HAP-1 (cell line): ENCODE measurements around the gene AFAP1L2.

Experiments used
- DNase-seq, 2 experiments: peaks; one replicate each; pipeline ENCODE4 v3.0.0-alpha.2; 2016 to 2020; ENCODE audit warnings: low spot score in 2 of 2
- H3K27me3 ChIP-seq: fragments of 250-450 bp; sonication (Bioruptor Pico); 2 replicates; pipeline ENCODE4 v1.5.1; 2020; ENCODE audit warnings: low read depth, mild to moderate bottlenecking, moderate library complexity
- H3K36me3 ChIP-seq: fragments of 250-450 bp; sonication (Bioruptor Pico); replicated peaks from 2 replicates; pipeline ENCODE4 v1.5.1; 2020; ENCODE audit warnings: mild to moderate bottlenecking
- H3K4me1 ChIP-seq: fragments of 250-450 bp; sonication (Bioruptor Pico); 2 replicates; pipeline ENCODE4 v1.5.1; 2020; ENCODE audit warnings: mild to moderate bottlenecking
- H3K4me3 ChIP-seq: fragments of 250-450 bp; sonication (Bioruptor Pico); 2 replicates; pipeline ENCODE4 v1.5.1; 2020; ENCODE audit warnings: mild to moderate bottlenecking, moderate library complexity
- H3K9me3 ChIP-seq: fragments of 250-450 bp; sonication (Bioruptor Pico); 2 replicates; pipeline ENCODE4 v1.5.1; 2020; ENCODE audit warnings: mild to moderate bottlenecking, moderate library complexity
- in situ Hi-C: fragments of 300-500 bp; cut with MboI; formaldehyde crosslinking; loops from 3 replicates; pipeline ENCODE4 v1.14.3; 2020; ENCODE audit warnings: low sequenced_read_pairs, inconsistent platforms, mixed read lengths

The AFAP1L2 gene

GRCh38 chr10:114370966-114371365 lies 33.3 kb downstream of the AFAP1L2 start:
- Histone ChIP-seq H3K27me3 (no peaks in the 10 kb centered on the region), H3K36me3 (no peaks in the 10 kb centered on the region), H3K4me1 (no peaks in the 10 kb centered on the region), H3K4me3 (no peak overlapping the region), H3K9me3 (no peaks in the 10 kb centered on the region)
- in situ Hi-C loops: no loop called here
- no peak for DNase-seq

- H3K4me3 ChIP-seq: no peak overlapping the region
- no peaks in the 10 kb centered on the region for H3K27me3 ChIP-seq
- in situ Hi-C loops: no loop called here
- H3K36me3 ChIP-seq: no peaks in the 10 kb centered on the region
- no peaks in the 10 kb centered on the region for H3K4me1 ChIP-seq
- DNase-seq: no peak
- H3K9me3 ChIP-seq: no peaks in the 10 kb centered on the region
These were observed 34.1 kb downstream of the AFAP1L2 start for GRCh38 chr10:114370199-114370598.

- no peaks in the 10 kb centered on the region for H3K9me3 ChIP-seq
- H3K27me3 ChIP-seq: no peaks in the 10 kb centered on the region
- no peaks in the 10 kb centered on the region for H3K36me3 ChIP-seq
- H3K4me3 ChIP-seq: no peak overlapping the region
- in situ Hi-C loops: no loop called here
- H3K4me1 ChIP-seq: no peaks in the 10 kb centered on the region
- no peak for DNase-seq
These were observed 36.3 kb downstream of the AFAP1L2 start for GRCh38 chr10:114368057-114368391.

GRCh38 chr10:114367351-114368056 lies 36.8 kb downstream of the AFAP1L2 start:
- no peak for DNase-seq
- H3K4me1 ChIP-seq: no peaks in the 10 kb centered on the region

GRCh38 chr10:114364726-114365125 lies 39.6 kb downstream of the AFAP1L2 start:
- in situ Hi-C loops: no loop called here
- DNase-seq: no peak
- Histone ChIP-seq H3K4me1 (no peaks in the 10 kb centered on the region), H3K9me3 (no peaks in the 10 kb centered on the region), H3K27me3 (peaks cover 5% of the 10 kb centered on the region; the same call in 1 of the 2 replicates), H3K36me3 (no peaks in the 10 kb centered on the region), H3K4me3 (no peak overlapping the region)

More at GRCh38 chr10:114367351-114368056, 36.8 kb downstream of the AFAP1L2 start:
- H3K4me3 ChIP-seq: no peak overlapping the region
- no peaks in the 10 kb centered on the region for H3K27me3 ChIP-seq
- H3K36me3 ChIP-seq: no peaks in the 10 kb centered on the region
- in situ Hi-C loops: no loop called here
- H3K9me3 ChIP-seq: no peaks in the 10 kb centered on the region

- H3K36me3 ChIP-seq: no peaks in the 10 kb centered on the region
- H3K27me3 ChIP-seq: peaks cover 8% of the 10 kb centered on the region; the same call in 1 of the 2 replicates
- no peak overlapping the region for H3K4me3 ChIP-seq
- in situ Hi-C loops: no loop called here
- no peaks in the 10 kb centered on the region for H3K9me3 ChIP-seq
- DNase-seq: no peak
- no peaks in the 10 kb centered on the region for H3K4me1 ChIP-seq
These were observed 40.4 kb downstream of the AFAP1L2 start for GRCh38 chr10:114363745-114364454.

GRCh38 chr10:114362826-114363355 lies 41.4 kb downstream of the AFAP1L2 start:
- Histone ChIP-seq H3K4me3 (no peak overlapping the region), H3K27me3 (peaks cover 8% of the 10 kb centered on the region; the same call in 1 of the 2 replicates), H3K4me1 (no peaks in the 10 kb centered on the region), H3K36me3 (no peaks in the 10 kb centered on the region), H3K9me3 (no peaks in the 10 kb centered on the region)
- DNase-seq: no peak
- in situ Hi-C loops: no loop called here

GRCh38 chr10:114359953-114360345 lies 44.4 kb downstream of the AFAP1L2 start:
- Histone ChIP-seq H3K4me1 (no peaks in the 10 kb centered on the region), H3K27me3 (peaks cover 8% of the 10 kb centered on the region; the same call in 1 of the 2 replicates), H3K36me3 (no peaks in the 10 kb centered on the region), H3K4me3 (no peak overlapping the region), H3K9me3 (no peaks in the 10 kb centered on the region)
- in situ Hi-C loops: no loop called here
- no peak for DNase-seq

GRCh38 chr10:114359041-114359952 lies 45.0 kb downstream of the AFAP1L2 start:
- H3K9me3 ChIP-seq: no peaks in the 10 kb centered on the region
- H3K36me3 ChIP-seq: no peaks in the 10 kb centered on the region
- no peak for DNase-seq
- H3K27me3 ChIP-seq: peaks cover 8% of the 10 kb centered on the region; the same call in 1 of the 2 replicates
- in situ Hi-C loops: no loop called here
- H3K4me3 ChIP-seq: no peak overlapping the region
- no peaks in the 10 kb centered on the region for H3K4me1 ChIP-seq

- in situ Hi-C loops: no loop called here
- peaks cover 8% of the 10 kb centered on the region; the same call in 1 of the 2 replicates for H3K27me3 ChIP-seq
- H3K4me1 ChIP-seq: no peaks in the 10 kb centered on the region
- DNase-seq: no peak
- H3K4me3 ChIP-seq: no peak overlapping the region
- H3K36me3 ChIP-seq: no peaks in the 10 kb centered on the region
- H3K9me3 ChIP-seq: no peaks in the 10 kb centered on the region
These were observed 46.7 kb downstream of the AFAP1L2 start for GRCh38 chr10:114357515-114357996.

GRCh38 chr10:114356751-114357514 lies 47.4 kb downstream of the AFAP1L2 start:
- no peak for DNase-seq
- in situ Hi-C loops: no loop called here

GRCh38 chr10:114356126-114356525 lies 48.2 kb downstream of the AFAP1L2 start:
- no peaks in the 10 kb centered on the region for H3K9me3 ChIP-seq
- no peak overlapping the region for H3K4me3 ChIP-seq
- no peaks in the 10 kb centered on the region for H3K36me3 ChIP-seq
- in situ Hi-C loops: no loop called here
- no peak for DNase-seq
- peaks cover 8% of the 10 kb centered on the region; the same call in 1 of the 2 replicates for H3K27me3 ChIP-seq
- H3K4me1 ChIP-seq: no peaks in the 10 kb centered on the region

More at GRCh38 chr10:114356751-114357514, 47.4 kb downstream of the AFAP1L2 start:
- H3K9me3 ChIP-seq: no peaks in the 10 kb centered on the region
- peaks cover 8% of the 10 kb centered on the region; the same call in 1 of the 2 replicates for H3K27me3 ChIP-seq
- H3K4me1 ChIP-seq: no peaks in the 10 kb centered on the region
- no peaks in the 10 kb centered on the region for H3K36me3 ChIP-seq
- H3K4me3 ChIP-seq: no peak overlapping the region

GRCh38 chr10:114353383-114353782 lies 50.9 kb downstream of the AFAP1L2 start:
- in situ Hi-C loops: no loop called here

More at GRCh38 chr10:114353383-114353782, 50.9 kb downstream of the AFAP1L2 start:
- no peaks in the 10 kb centered on the region for H3K36me3 ChIP-seq
- H3K9me3 ChIP-seq: no peaks in the 10 kb centered on the region
- H3K27me3 ChIP-seq: no peaks in the 10 kb centered on the region
- no peak overlapping the region for H3K4me3 ChIP-seq
- no peaks in the 10 kb centered on the region for H3K4me1 ChIP-seq
- DNase-seq: no peak
